ENCODE data around the gene NTM. TPM values are rescaled to one million over a fixed set of nuclear protein-coding genes. Genes with fewer than 3 reads are reported as not detected.

Gene NTM
- total and polyA plus RNA-seq, 2 experiments from 2014 or later: 25.9 to 49.0 TPM

DNA sequence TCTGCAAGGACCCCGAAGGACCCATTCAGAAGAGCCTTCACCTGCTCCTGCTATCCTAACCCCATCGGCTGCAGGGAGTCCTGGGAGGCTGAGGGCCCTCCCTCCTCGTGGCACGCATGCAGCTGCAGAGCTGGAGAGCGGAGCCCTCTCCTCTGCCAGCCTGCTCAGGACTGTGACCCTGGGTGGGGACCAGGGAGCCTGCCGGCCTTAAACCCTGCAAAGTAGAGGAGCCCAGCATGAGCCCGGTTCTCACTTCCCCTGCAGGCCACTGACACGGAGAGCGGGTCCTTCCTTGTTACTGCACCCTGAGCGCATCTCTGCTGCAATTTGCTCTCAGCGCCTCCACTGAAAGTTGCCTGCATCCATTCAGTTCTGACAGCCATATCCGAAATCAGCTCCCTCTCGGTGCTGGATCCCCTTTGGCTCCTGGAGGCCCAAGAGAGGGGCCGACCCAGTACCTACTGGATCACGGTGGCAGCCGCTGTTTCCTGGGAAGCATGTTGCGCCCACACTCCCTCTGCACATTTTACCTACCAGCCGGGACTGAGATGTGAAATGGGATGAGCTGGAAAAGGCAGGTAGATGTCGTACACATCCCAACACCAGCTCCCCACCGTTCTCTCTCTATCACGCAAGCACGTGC is 312.1 kb downstream of the NTM start:
- Histone ChIP-seq H3K9me2 (ENCODE audit: insufficient read depth) (no peaks in the 10 kb centered on the region), H3K4me3 (no peak overlapping the region), H3K4me1 (ENCODE audit: insufficient read depth) (no peaks in the 10 kb centered on the region), H3K36me3 (ENCODE audit: low read depth) (no peaks in the 10 kb centered on the region), H3K79me2 (ENCODE audit: insufficient read depth) (no peaks in the 10 kb centered on the region), H3K27me3 (replicated peaks; ENCODE audit: insufficient read depth) (0 out of 2 replicates have a peak, but pooled peaks cover 6% of the 10 kb centered on the region), H4K20me1 (ENCODE audit: insufficient read depth) (no peaks in the 10 kb centered on the region), H3K27ac (no peak overlapping the region), H2AFZ (no peak overlapping the region), H3F3A (ENCODE audit: insufficient read depth) (no peaks in the 10 kb centered on the region), H3K9me3 (ENCODE audit: low read depth) (no peaks in the 10 kb centered on the region), H3K9ac (no peak overlapping the region), H3K4me2 (ENCODE audit: unreplicated experiment) (no peak overlapping the region)
- in situ Hi-C loops (cut with MboI): no loop called here
- TF ChIP-seq EZH2phosphoT487 (IDR thresholded peaks at IDR 0.05; ENCODE audit: insufficient read depth, low read depth) (no peak), EZH2 (IDR thresholded peaks at IDR 0.05; ENCODE audit: insufficient read depth, poor library complexity, severe bottlenecking) (no peak)
- DNase-seq: no peak
- WGBS, 2 experiments (ENCODE audit: low coverage in 1 of 2, low lambda C conversion rate in 2 of 2, missing lambda C conversion rate in 2 of 2): 76 to 77% methylated on average over 21 to 22 of the region's 22 CpGs

DNA sequence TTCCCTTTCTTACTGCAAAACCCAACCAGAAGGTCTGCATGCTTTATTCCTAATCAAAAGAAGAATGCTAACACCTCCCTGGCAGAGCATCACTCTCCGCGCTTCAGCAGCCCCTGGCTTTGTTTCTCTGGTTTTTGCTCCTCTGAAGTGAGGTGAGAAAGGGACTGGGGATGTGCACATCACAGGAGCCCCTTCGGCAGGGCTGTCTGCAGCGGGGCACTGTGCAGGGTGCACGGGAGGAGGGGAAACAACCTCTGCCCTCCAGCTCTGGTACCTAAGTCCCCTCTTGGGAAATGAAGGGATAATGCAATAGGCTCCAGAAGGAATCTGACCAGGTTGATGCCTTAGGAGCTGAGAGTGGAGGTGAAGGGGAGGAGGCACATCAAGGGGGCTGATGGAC is 312.7 kb downstream of the NTM start:
- H3K4me3 ChIP-seq: no peak overlapping the region
- H3K9me2 ChIP-seq (ENCODE audit: insufficient read depth): no peaks in the 10 kb centered on the region
- in situ Hi-C loops (cut with MboI): no loop called here
- no peaks in the 10 kb centered on the region for H4K20me1 ChIP-seq (ENCODE audit: insufficient read depth)
- no peaks in the 10 kb centered on the region for H3K9me3 ChIP-seq (ENCODE audit: low read depth)
- H3F3A ChIP-seq (ENCODE audit: insufficient read depth): no peaks in the 10 kb centered on the region
- H3K27me3 ChIP-seq (replicated peaks; ENCODE audit: insufficient read depth): 0 out of 2 replicates have a peak, but pooled peaks cover 6% of the 10 kb centered on the region
- no peak overlapping the region for H3K27ac ChIP-seq
- H3K4me2 ChIP-seq (ENCODE audit: unreplicated experiment): no peak overlapping the region
- no peaks in the 10 kb centered on the region for H3K4me1 ChIP-seq (ENCODE audit: insufficient read depth)
- TF ChIP-seq EZH2 (IDR thresholded peaks at IDR 0.05; ENCODE audit: insufficient read depth, poor library complexity, severe bottlenecking): no peak
- TF ChIP-seq EZH2phosphoT487 (IDR thresholded peaks at IDR 0.05; ENCODE audit: insufficient read depth, low read depth): no peak
- no peak for DNase-seq
- no peaks in the 10 kb centered on the region for H3K79me2 ChIP-seq (ENCODE audit: insufficient read depth)
- H2AFZ ChIP-seq: no peak overlapping the region
- no peaks in the 10 kb centered on the region for H3K36me3 ChIP-seq (ENCODE audit: low read depth)
- 64 to 77% methylated on average over 5 of the region's 5 CpGs for WGBS, 2 experiments (ENCODE audit: low coverage in 1 of 2, low lambda C conversion rate in 2 of 2, missing lambda C conversion rate in 2 of 2)
- H3K9ac ChIP-seq: no peak overlapping the region

DNA sequence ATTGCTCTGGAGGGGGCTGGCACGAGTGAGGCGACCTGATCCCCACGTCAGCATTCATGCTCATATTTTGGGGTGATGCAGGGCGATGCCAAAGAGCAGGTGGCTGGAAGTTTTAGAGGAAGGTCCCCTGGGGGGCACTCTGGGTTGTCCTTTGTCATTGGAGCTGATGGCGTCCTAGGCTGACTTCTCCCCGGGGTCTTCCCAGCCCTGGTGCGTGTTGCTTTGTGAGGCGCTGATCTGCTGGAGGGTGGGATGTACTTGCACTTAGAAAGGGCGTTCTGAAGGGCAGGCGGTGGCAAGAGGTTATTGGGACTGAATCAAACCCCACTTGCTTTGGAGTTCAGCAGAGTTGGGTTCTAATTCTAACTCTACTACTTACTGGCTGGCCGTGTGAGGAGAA is 313.3 kb downstream of the NTM start:
- 64 to 69% methylated on average over 11 of the region's 11 CpGs for WGBS, 2 experiments (ENCODE audit: low coverage in 1 of 2, low lambda C conversion rate in 2 of 2, missing lambda C conversion rate in 2 of 2)
- H2AFZ ChIP-seq: no peak overlapping the region
- in situ Hi-C loops (cut with MboI): no loop called here
- no peak overlapping the region for H3K4me2 ChIP-seq (ENCODE audit: unreplicated experiment)
- no peak for DNase-seq
- H3K27me3 ChIP-seq (replicated peaks; ENCODE audit: insufficient read depth): 0 out of 2 replicates have a peak, but pooled peaks cover 6% of the 10 kb centered on the region
- H3K27ac ChIP-seq: no peak overlapping the region
- H4K20me1 ChIP-seq (ENCODE audit: insufficient read depth): no peaks in the 10 kb centered on the region
- no peak for TF ChIP-seq EZH2 (IDR thresholded peaks at IDR 0.05; ENCODE audit: insufficient read depth, poor library complexity, severe bottlenecking)
- no peak for TF ChIP-seq EZH2phosphoT487 (IDR thresholded peaks at IDR 0.05; ENCODE audit: insufficient read depth, low read depth)
- H3K9me2 ChIP-seq (ENCODE audit: insufficient read depth): no peaks in the 10 kb centered on the region
- no peaks in the 10 kb centered on the region for H3F3A ChIP-seq (ENCODE audit: insufficient read depth)
- no peaks in the 10 kb centered on the region for H3K4me1 ChIP-seq (ENCODE audit: insufficient read depth)
- no peak overlapping the region for H3K4me3 ChIP-seq
- no peaks in the 10 kb centered on the region for H3K9me3 ChIP-seq (ENCODE audit: low read depth)
- H3K9ac ChIP-seq: no peak overlapping the region
- H3K36me3 ChIP-seq (ENCODE audit: low read depth): no peaks in the 10 kb centered on the region
- H3K79me2 ChIP-seq (ENCODE audit: insufficient read depth): no peaks in the 10 kb centered on the region

DNA sequence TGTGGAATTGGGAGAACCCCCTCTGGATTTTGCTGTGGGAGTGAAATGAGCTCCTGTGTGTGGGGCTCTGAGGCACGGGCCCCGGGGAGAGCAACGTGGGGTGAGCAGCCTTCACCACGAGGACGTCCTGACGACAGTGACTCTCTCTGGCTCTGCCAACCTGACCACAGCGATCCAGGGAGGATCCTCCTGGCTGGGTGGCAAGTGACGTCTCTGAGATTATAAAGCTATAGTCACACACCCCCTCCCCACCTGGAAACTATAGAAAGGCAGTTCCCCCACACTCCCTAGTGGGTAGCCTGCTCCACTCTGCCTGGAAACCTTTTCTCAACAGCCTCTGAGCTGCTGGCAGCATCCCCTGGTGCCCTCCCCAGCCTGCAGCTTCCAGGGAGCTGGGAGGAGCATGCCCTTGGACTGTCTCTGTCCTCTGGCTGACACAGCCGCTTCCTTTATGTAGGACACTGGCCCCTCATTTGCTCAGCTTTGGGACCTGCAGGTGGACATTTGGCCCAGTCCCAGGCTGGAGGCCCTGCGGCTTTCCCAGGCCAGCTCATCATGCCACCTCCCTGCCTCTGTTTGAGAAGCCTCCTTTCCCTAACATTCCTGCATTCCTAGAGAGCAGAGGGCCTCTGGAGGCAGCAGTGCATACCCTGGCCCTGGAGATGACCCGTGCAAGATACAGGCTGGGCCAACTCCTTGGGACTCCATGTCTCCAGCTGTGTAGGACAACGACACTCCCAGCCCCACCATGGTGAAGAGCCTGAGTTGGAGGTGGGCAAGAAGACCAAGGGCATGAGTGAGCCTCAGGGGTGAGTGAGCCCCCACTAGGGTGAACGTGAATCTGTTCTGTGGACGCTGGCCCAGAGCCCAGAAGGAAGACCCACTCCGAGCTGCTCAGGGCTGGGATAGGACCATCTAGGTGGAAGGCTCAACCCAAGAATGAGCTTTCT is 314.0 kb downstream of the NTM start:
- 74 to 79% methylated on average over 15 of the region's 15 CpGs for WGBS, 2 experiments (ENCODE audit: low coverage in 1 of 2, low lambda C conversion rate in 2 of 2, missing lambda C conversion rate in 2 of 2)
- in situ Hi-C loops (cut with MboI): no loop called here

More for the DNA sequence above, 314.0 kb downstream of the NTM start:
- no peak overlapping the region for H3K4me2 ChIP-seq (ENCODE audit: unreplicated experiment)
- no peaks in the 10 kb centered on the region for H3K79me2 ChIP-seq (ENCODE audit: insufficient read depth)
- H3K9me3 ChIP-seq (ENCODE audit: low read depth): no peaks in the 10 kb centered on the region
- no peak overlapping the region for H3K4me3 ChIP-seq
- no peaks in the 10 kb centered on the region for H3K4me1 ChIP-seq (ENCODE audit: insufficient read depth)
- H3K36me3 ChIP-seq (ENCODE audit: low read depth): no peaks in the 10 kb centered on the region
- H3F3A ChIP-seq (ENCODE audit: insufficient read depth): no peaks in the 10 kb centered on the region
- no peak overlapping the region for H2AFZ ChIP-seq
- no peak for DNase-seq
- TF ChIP-seq EZH2phosphoT487 (IDR thresholded peaks at IDR 0.05; ENCODE audit: insufficient read depth, low read depth): no peak
- TF ChIP-seq EZH2 (IDR thresholded peaks at IDR 0.05; ENCODE audit: insufficient read depth, poor library complexity, severe bottlenecking): no peak
- 0 out of 2 replicates have a peak, but pooled peaks cover 6% of the 10 kb centered on the region for H3K27me3 ChIP-seq (replicated peaks; ENCODE audit: insufficient read depth)
- H3K9me2 ChIP-seq (ENCODE audit: insufficient read depth): no peaks in the 10 kb centered on the region
- H3K9ac ChIP-seq: no peak overlapping the region
- no peak overlapping the region for H3K27ac ChIP-seq
- H4K20me1 ChIP-seq (ENCODE audit: insufficient read depth): no peaks in the 10 kb centered on the region

All from GM23248 (cell line).